ENCODE results near the gene GP1BB. TPM values are rescaled to one million over a fixed set of nuclear protein-coding genes. Genes with fewer than 3 reads are reported as not detected.

The GP1BB gene
- polyA plus RNA-seq, 1 of the 3 experiments (the other 2 are of a cell fraction), result 1.5 TPM

GRCh38 chr22:19761725-19762567 lies 38.6 kb downstream of the GP1BB start:
- H3F3A ChIP-seq (replicated peaks; ENCODE audit: insufficient read depth), result no peaks in the 10 kb centered on the region
- H3K4me3 ChIP-seq (ENCODE audit: low read depth in 2 of 2, low read length in 1 of 2), result no peak overlapping the region
- no peak for DNase-seq
- WGBS (ENCODE audit: low lambda C conversion rate), result 92% methylated on average over 30 of the region's 33 CpGs
- POLR2A ChIA-PET, result no interaction called here
- TF ChIP-seq, protein P1, sequence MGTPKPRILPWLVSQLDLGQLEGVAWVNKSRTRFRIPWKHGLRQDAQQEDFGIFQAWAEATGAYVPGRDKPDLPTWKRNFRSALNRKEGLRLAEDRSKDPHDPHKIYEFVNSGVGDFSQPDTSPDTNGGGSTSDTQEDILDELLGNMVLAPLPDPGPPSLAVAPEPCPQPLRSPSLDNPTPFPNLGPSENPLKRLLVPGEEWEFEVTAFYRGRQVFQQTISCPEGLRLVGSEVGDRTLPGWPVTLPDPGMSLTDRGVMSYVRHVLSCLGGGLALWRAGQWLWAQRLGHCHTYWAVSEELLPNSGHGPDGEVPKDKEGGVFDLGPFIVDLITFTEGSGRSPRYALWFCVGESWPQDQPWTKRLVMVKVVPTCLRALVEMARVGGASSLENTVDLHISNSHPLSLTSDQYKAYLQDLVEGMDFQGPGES (IDR thresholded peaks at IDR 0.05; ENCODE audit: low read depth, low read length), result no peak
- TF ChIP-seq TAF1 (IDR thresholded peaks at IDR 0.05; ENCODE audit: borderline replicate concordance, low read depth, low read length) (no peak), RXRA (IDR thresholded peaks at IDR 0.05; ENCODE audit: borderline replicate concordance, low read depth) (no peak), RFX5 (IDR thresholded peaks at IDR 0.05; ENCODE audit: low read length) (no peak), YY1 (IDR thresholded peaks at IDR 0.05; ENCODE audit: low read depth) (no peak), RAD21 (IDR thresholded peaks at IDR 0.05; ENCODE audit: low read length) (no peak), RCOR1 (IDR thresholded peaks at IDR 0.05; ENCODE audit: low read length) (no peak), CHD2 (IDR thresholded peaks at IDR 0.05; ENCODE audit: low read length, partially characterized antibody) (no peak), TCF12 (IDR thresholded peaks at IDR 0.05) (no peak), MAX (IDR thresholded peaks at IDR 0.05; ENCODE audit: low read depth) (no peak), SMC3 (IDR thresholded peaks at IDR 0.05; ENCODE audit: low read depth, low read length) (no peak), PBX3 (IDR thresholded peaks at IDR 0.05) (no peak), FOSL2 (IDR thresholded peaks at IDR 0.05; ENCODE audit: borderline replicate concordance, low read depth) (no peak), SIN3A (IDR thresholded peaks at IDR 0.05; ENCODE audit: borderline replicate concordance, low read depth, low read length) (no peak), CTCF (IDR thresholded peaks at IDR 0.05) (no peak)
- TF ChIP-seq, protein P2, sequence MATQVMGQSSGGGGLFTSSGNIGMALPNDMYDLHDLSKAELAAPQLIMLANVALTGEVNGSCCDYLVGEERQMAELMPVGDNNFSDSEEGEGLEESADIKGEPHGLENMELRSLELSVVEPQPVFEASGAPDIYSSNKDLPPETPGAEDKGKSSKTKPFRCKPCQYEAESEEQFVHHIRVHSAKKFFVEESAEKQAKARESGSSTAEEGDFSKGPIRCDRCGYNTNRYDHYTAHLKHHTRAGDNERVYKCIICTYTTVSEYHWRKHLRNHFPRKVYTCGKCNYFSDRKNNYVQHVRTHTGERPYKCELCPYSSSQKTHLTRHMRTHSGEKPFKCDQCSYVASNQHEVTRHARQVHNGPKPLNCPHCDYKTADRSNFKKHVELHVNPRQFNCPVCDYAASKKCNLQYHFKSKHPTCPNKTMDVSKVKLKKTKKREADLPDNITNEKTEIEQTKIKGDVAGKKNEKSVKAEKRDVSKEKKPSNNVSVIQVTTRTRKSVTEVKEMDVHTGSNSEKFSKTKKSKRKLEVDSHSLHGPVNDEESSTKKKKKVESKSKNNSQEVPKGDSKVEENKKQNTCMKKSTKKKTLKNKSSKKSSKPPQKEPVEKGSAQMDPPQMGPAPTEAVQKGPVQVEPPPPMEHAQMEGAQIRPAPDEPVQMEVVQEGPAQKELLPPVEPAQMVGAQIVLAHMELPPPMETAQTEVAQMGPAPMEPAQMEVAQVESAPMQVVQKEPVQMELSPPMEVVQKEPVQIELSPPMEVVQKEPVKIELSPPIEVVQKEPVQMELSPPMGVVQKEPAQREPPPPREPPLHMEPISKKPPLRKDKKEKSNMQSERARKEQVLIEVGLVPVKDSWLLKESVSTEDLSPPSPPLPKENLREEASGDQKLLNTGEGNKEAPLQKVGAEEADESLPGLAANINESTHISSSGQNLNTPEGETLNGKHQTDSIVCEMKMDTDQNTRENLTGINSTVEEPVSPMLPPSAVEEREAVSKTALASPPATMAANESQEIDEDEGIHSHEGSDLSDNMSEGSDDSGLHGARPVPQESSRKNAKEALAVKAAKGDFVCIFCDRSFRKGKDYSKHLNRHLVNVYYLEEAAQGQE (IDR thresholded peaks at IDR 0.05; ENCODE audit: low read depth, low read length), result no peak
- no peak overlapping the region for H2AFZ ChIP-seq (ENCODE audit: low read depth)
- no peak overlapping the region for H3K27ac ChIP-seq (ENCODE audit: low read depth in 2 of 2, low read length in 1 of 2)
- no peaks in the 10 kb centered on the region for H3K79me2 ChIP-seq (ENCODE audit: insufficient read depth)
- H3K36me3 ChIP-seq (replicated peaks in 1 of 2; ENCODE audit: control insufficient read depth in 1 of 2, insufficient read depth in 2 of 2, low read length in 1 of 2), result no peaks in the 10 kb centered on the region
- H3K9me2 ChIP-seq, result no peaks in the 10 kb centered on the region
- H4K20me1 ChIP-seq (ENCODE audit: insufficient read depth), result no peaks in the 10 kb centered on the region
- H3K9me3 ChIP-seq, result no peaks in the 10 kb centered on the region
- peaks cover 0 to 4% of the 10 kb centered on the region in 2 experiments; a peak in 2 of 4 replicates for H3K4me1 ChIP-seq (ENCODE audit: control insufficient read depth in 1 of 2, insufficient read depth in 2 of 2, low read depth in 1 of 2, low read length in 1 of 2)
- no peak overlapping the region for H3K4me2 ChIP-seq
- no peak overlapping the region for H3K9ac ChIP-seq
- H3K27me3 ChIP-seq (ENCODE audit: insufficient read depth), result peaks cover 34% of the 10 kb centered on the region
- CTCF ChIA-PET, result interaction anchor here (0.9 to 3.7 kb wide), 5 partner anchors 31 to 148 kb away, joined by 3 to 15 read pairs (median 5); no protein-coding TSS in a partner anchor

Measured in SK-N-SH (cell line).